ENCODE measurements around the gene COL6A1. TPM values are rescaled to one million over a fixed set of nuclear protein-coding genes. Genes with fewer than 3 reads are reported as not detected.

COL6A1 gene
- total RNA-seq, 1 donor from 2014 or later, result 611 TPM

DNA sequence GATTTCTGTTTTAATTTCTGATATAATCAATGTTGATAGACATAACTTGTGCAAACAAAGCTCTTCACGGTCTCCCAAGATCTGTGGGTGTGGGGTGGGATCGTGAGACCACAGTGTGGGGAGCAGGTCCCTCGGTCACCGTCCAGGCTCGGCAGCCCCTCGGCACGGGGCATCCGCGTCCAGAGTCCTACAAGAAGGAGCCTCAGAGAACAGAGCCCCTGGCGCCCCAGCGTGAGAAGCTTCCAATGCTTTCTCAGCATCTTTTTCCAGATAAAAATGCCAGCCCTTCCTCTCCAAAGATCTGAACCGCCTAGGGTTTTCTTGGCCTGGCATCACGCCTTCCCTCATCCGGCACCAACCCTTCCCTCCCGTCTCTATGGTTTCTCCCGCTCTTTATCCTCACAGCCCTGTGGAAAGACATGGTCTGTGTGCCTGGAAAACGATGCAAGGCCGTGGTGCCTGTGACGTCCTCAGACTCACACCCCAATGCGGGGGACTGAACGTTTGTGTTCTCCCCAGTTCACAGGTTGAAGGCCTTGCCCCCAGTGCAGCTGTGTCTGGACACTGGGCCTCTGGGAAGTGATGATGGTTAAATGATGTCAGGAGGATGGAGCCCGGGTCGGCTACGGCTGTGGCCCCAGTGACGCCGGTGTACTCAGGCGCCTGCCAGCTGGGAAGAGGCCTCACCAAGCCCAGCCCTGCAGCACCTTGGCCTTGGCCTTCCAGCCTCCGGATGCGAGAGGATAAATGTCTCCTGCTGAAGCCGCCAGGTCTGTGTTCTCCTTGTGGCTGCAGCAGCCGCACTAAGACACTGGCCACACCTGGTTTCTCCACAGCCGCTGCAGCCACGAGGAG, 70.5 kb downstream of the COL6A1 start:
- Mint-ChIP-seq H3K27me3 (ENCODE audit: low read depth) (peaks cover 5% of the 10 kb centered on the region), H3K27ac (no peak overlapping the region), H3K4me1 (peaks cover 11% of the 10 kb centered on the region), H3K9me3 (no peaks in the 10 kb centered on the region), H3K4me3 (no peak overlapping the region), H3K36me3 (no peaks in the 10 kb centered on the region)
- TF ChIP-seq, protein P1, sequence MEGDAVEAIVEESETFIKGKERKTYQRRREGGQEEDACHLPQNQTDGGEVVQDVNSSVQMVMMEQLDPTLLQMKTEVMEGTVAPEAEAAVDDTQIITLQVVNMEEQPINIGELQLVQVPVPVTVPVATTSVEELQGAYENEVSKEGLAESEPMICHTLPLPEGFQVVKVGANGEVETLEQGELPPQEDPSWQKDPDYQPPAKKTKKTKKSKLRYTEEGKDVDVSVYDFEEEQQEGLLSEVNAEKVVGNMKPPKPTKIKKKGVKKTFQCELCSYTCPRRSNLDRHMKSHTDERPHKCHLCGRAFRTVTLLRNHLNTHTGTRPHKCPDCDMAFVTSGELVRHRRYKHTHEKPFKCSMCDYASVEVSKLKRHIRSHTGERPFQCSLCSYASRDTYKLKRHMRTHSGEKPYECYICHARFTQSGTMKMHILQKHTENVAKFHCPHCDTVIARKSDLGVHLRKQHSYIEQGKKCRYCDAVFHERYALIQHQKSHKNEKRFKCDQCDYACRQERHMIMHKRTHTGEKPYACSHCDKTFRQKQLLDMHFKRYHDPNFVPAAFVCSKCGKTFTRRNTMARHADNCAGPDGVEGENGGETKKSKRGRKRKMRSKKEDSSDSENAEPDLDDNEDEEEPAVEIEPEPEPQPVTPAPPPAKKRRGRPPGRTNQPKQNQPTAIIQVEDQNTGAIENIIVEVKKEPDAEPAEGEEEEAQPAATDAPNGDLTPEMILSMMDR (IDR thresholded peaks at IDR 0.05; ENCODE audit: unreplicated experiment), result no peak
- DNase-seq (ENCODE audit: low spot score in 2 of 2, unreplicated experiment in 2 of 2), result peak in 1 of 2 experiments; percentile 6

DNA sequence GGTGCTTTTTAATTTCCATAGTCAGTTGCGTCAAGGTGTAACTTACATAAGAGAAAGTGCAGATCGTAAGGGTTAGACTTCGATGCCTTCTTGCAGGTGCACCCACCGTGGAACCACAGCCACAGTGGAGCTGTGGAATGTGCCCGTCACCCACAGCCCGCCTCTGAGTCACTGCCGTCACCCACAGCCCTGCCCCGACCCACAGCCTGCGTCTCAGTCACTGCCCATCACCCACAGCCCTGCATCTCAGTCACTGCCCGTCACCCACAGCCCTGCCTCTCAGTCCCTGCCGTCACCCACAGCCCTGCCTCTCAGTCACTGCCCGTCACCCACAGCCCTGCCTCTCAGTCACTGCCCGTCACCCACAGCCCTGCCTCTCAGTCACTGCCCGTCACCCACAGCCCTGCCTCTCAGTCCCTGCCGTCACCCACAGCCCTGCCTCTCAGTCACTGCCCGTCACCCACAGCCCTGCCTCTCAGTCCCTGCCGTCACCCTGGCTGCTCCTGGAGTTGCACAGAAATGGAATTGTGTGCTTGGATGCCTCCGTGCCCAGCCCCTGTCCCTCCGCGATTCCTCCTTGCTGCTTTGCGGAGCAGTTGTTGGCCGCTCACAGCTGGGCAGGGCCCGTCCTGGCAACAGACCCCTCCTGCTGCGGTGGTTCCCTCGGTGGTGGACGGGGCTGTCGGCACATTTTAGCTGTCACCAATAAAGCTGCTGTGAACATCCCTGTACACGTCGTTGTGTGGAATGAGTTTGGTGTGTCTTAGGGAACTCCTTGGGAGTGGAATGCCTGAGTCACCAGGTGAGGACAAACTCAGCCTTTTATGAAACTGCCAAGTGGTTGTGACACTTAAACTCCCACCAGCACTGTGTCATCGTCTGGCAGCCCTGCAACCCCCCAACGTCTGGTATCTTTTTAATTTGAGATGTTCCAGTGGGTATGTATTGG, 71.4 kb downstream of the COL6A1 start:
- no peaks in the 10 kb centered on the region for H3K36me3 Mint-ChIP-seq
- H3K9me3 Mint-ChIP-seq, result no peaks in the 10 kb centered on the region
- H3K27ac Mint-ChIP-seq, result peak overlapping the region; percentile 43
- DNase-seq (ENCODE audit: low spot score in 2 of 2, unreplicated experiment in 2 of 2), result peak in 1 of 2 experiments; percentile 5
- H3K27me3 Mint-ChIP-seq (ENCODE audit: low read depth), result peaks cover 5% of the 10 kb centered on the region
- TF ChIP-seq, protein P1 (IDR thresholded peaks at IDR 0.05; ENCODE audit: unreplicated experiment), result no peak
- peaks cover 14% of the 10 kb centered on the region for H3K4me1 Mint-ChIP-seq
- H3K4me3 Mint-ChIP-seq, result no peak overlapping the region

GRCh38 chr21:46054031-46054430, 72.5 kb downstream of the COL6A1 start:
- Mint-ChIP-seq H3K9me3 (peaks cover 4% of the 10 kb centered on the region), H3K27me3 (ENCODE audit: low read depth) (peaks cover 5% of the 10 kb centered on the region), H3K4me1 (peaks cover 14% of the 10 kb centered on the region), H3K4me3 (no peak overlapping the region), H3K27ac (no peak overlapping the region), H3K36me3 (no peaks in the 10 kb centered on the region)
- TF ChIP-seq, protein P1 (IDR thresholded peaks at IDR 0.05; ENCODE audit: unreplicated experiment), result no peak
- DNase-seq (ENCODE audit: low spot score in 2 of 2, unreplicated experiment in 2 of 2), result no peak

- TF ChIP-seq, protein P1 (IDR thresholded peaks at IDR 0.05; ENCODE audit: unreplicated experiment), result no peak
- peaks cover 8% of the 10 kb centered on the region for H3K9me3 Mint-ChIP-seq
- H3K27me3 Mint-ChIP-seq (ENCODE audit: low read depth), result peaks cover 4% of the 10 kb centered on the region
- H3K36me3 Mint-ChIP-seq, result no peaks in the 10 kb centered on the region
- peaks cover 14% of the 10 kb centered on the region for H3K4me1 Mint-ChIP-seq
- no peak overlapping the region for H3K27ac Mint-ChIP-seq
- DNase-seq (ENCODE audit: low spot score in 2 of 2, unreplicated experiment in 2 of 2), result no peak
- no peak overlapping the region for H3K4me3 Mint-ChIP-seq
Measured at GRCh38 chr21:46054451-46054881, 72.9 kb downstream of the COL6A1 start.

Other genes with a start within 250 kb of the COL6A1 start
- gene COL6A2, start 116.3 kb downstream of the COL6A1 start, total RNA-seq, result 846 to 986 TPM (median 933 TPM) in 3 replicates
- gene FTCD, start 173.8 kb downstream of the COL6A1 start, total RNA-seq, result 8.8 to 12.5 TPM (median 9.6 TPM) in 3 replicates
- 27.5 to 28.1 TPM (median 27.6 TPM) in 3 replicates for gene SPATC1L, start 202.7 kb downstream of the COL6A1 start, total RNA-seq
- gene LSS, start 247.0 kb downstream of the COL6A1 start, total RNA-seq, result 78.2 to 85.8 TPM (median 80.6 TPM) in 3 replicates

Data from mesothelial cell of epicardium (in vitro differentiated cells).